Measurements from ENCODE around the gene ZRANB1.

DNA sequence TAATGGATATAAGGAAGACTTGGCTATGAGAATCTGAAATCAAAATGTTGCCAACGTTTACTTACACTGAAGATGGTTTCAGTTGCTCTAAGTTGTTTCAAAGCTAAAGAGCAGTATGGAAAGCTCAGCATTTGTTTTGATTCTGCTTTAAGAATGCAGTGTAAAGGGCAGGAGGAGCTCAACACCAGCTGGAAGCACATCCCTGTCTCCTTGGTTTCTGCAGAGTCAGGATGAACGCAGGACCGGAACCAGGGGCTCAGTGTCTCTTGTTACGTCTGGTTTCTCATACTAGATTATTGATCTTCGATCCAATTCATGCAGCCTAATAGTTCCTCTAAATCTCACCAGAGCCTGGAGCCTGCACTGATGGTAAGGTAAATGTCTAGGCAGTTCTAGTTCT, 24.1 kb downstream of the ZRANB1 start:
- TF ChIP-seq HDGF (IDR thresholded peaks at IDR 0.05; ENCODE audit: borderline replicate concordance) (no peak), BHLHE40 (IDR thresholded peaks at IDR 0.05; ENCODE audit: borderline replicate concordance) (no peak), SUZ12 (IDR thresholded peaks at IDR 0.05) (no peak), ZNF384 (IDR thresholded peaks at IDR 0.05) (no peak), TARDBP (IDR thresholded peaks at IDR 0.05) (no peak), FOXA1 (IDR thresholded peaks at IDR 0.05) (no peak), LEF1 (IDR thresholded peaks at IDR 0.05; ENCODE audit: borderline replicate concordance) (no peak), SP1 (IDR thresholded peaks at IDR 0.05) (no peak), ELF4 (IDR thresholded peaks at IDR 0.05) (no peak), NFRKB (IDR thresholded peaks at IDR 0.05) (no peak), ARNT (IDR thresholded peaks at IDR 0.05) (no peak), FOXK2 (IDR thresholded peaks at IDR 0.05) (no peak)
